Activated gamma-delta T cell treated with Interleukin-2 at 50 U/mL for 16 hours (primary cell): ENCODE measurements around the gene GPR89B.
"Not testable (repeated sequence)": the region's sequence is repeated elsewhere in the genome, so short reads cannot be mapped to it uniquely, and the experiment has no call there.

ENCODE experiments used
- DNase-seq: peaks from one replicate; pipeline ENCODE4 v3.0.0-alpha.2; 2020

The GPR89B gene

DNA sequence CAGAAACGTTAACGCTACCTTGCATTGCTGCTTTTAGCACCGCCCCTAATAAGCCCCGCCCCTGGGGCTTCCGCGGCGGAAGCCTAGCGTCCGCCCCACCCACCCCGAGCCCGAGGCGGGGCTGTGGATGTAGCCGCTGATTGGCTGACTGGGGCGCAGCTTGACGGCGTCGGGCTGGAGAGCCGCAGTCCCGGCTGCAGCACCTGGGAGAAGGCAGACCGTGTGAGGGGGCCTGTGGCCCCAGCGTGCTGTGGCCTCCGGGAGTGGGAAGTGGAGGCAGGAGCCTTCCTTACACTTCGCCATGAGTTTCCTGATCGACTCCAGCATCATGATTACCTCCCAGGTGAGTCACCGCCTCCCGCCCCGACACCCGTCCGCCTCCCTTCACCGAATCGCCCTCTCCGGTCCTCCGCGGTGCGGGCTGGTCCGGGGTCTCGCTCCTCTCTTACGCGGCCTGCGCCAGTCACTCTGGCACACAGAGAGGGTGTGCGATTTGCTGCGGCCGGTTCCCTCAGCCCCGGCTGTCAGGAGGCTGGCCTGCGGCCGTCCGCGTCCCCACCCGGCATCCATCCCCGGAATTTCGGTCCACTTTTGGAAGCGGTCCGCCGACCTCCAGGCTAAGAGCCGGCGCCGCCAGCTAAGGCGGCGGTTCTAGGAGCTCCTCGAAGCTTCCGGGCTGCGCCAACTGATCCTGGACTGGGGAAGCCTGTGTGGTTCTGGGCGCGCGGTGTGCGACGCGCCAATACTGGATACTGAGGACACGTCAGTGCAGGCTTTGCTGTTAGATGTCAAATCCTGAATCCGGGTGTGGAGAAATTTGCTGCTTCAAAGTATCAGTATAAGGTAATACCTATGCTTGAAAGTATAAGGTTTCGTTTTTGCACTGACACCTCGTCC lies at the start of gene GPR89B:
Gene GPR89B (plus strand): TSS at position 185 of the 897 bp plus-strand sequence. CDS start 117 bp downstream, at position 302.
- peak; percentile 94 for DNase-seq

DNA sequence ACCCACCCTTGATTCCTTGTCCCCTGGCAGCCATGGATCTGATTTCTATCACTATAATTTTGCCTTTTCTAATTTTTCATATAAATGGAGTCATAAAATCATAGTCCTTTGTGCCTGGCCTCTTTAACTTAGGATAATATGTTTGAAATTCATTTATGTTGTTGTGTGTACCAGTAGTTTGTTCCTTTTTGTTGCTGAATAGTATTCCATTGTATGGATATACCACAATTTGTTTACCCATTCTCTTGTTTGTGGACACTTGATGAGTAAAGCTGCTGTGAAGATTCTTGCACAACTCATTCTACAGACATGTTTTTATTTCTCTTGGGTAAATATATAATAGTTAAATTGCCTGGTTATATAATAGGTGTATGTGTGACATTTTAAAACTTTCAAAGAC lies 48.3 kb upstream of the GPR89B start:
- DNase-seq: no peak

DNA sequence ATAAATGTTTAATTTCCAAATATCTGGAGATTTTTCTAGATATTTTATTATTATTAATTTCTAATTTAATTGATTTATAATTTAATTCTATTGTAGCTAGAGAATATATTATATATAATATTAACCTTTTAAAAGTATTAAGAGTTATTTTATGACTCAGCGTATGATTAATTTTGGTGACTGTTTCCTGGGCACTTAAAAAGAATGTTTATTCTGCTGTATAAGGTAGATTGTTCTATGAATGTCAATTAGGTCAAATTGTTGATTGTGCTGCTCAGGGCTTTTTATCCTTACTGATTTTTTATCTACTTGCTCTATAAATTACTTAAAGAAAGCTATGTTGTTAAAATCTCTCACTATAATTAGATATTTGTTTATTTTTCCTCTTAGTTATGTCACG lies 45.7 kb upstream of the GPR89B start:
- DNase-seq: no peak

DNA sequence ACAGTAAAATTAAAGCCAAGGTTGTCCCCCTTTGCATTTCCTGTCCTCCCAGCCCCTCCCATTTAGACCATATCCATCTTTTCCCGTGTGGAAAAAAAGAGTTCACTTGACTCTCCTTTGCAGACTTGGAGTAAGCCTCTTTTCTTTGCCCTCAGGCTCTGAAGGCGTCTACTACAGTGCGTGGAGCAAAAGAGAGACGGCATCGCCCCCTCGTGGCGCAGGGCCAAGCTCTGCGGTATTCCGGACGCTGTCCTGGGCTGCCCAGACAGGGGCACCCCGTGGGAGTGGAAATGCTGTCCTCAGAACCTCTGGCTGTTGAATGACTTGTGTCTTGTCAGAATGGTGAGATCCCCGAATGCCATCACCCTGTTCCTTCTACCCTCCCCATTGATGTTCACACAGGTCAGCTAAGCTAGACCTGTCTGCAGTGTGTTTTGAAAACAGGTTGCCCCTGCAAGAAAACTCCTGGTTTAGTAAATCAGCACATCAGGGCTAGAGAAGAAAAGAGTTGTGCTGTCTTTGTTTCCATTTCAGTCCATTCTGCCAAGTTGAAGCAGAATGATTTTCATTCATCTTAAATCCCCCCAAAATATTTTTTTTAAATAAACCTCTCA lies 37.9 kb upstream of the GPR89B start:
- peak; percentile 42 for DNase-seq

DNA sequence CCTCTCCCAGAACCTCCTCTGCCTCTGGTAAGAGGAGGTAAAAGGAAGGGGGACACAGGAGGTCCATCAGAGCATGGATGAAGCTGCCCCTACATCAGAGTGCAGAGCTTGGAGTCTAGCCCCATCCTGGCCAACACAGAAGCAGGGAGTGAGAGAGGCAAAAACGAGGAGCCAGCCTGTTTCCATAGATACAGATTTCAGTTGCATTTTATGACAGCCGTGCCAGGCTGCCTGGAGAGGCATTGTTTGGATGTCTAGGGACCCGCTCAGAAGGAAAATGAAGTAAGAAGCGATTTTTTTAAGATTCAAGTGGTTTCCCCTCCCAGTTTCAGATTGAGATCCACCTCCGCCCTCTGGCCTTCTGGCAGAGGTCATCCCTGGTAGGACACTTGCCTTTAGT lies 37.1 kb upstream of the GPR89B start:
- DNase-seq: no peak

DNA sequence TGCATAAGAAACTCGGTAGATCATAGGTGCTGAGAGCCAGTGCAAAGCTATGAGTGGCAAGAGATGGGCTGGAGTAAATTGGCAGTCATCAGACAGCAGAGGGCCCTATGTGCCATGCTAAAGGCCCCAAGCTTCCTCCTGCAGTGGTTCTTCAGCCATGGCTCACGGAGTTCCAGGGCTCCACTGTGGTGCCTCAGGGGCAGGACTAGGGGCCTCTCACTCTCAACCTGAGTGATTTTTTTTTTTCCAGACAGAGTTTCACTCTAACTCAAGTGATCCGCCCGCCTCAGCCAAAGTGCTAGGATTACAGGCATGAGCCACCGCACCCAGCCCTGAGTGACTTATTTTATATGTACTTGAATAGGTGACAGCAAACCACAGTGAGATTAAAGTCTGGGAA lies 36.0 kb upstream of the GPR89B start:
- DNase-seq: no peak

GRCh38 chr1:147892731-147893214 lies 35.4 kb upstream of the GPR89B start:
- peak; percentile 30 for DNase-seq

DNA sequence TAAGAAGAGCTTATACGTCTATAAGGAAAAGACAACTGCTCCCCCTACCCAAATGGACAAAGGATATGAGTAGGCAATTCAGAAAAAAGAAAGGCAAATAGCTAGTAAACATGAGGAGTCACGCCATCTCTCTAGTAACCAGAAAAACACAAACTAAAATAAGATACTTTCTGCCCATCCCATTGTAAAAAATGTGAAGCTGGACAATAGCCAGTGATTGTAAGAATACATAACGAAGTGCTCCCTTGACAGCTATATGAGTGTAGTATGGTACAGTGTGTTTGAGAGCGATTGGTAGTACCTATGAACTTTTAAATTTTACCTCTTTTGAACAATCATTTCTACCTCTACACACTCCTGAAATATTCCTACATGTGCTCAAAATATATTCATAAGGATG lies 33.1 kb upstream of the GPR89B start:
- no peak for DNase-seq

- no peak for DNase-seq
Observed at GRCh38 chr1:147897029-147897752, 31.0 kb upstream of the GPR89B start.

DNA sequence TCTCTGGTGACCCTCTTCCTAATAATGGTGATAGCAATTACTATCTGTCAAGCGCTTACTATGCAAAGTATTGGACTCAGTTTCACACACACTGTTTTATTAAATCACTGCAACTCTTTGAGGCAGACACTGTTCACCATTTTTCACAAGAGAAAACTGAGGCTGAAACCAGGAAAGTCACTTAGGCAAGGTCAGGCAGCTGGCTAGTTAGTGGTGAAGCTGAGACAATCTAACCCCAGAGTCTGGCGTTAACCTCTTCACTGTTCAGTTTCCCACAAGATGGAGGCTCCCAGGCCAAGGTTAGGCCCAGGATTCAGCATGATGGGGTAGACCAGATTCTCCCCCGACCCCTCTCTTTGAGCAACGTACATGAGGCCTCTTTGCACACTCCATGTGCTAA lies 30.4 kb upstream of the GPR89B start:
- DNase-seq: no peak

GRCh38 chr1:147902253-147902845 lies 25.9 kb upstream of the GPR89B start, which contains the start of gene GJA8:
Gene GJA8, plus strand, starts transcription at chr1:147902795. Its CDS starts 5,161 bp downstream, at chr1:147907956.
- no peak for DNase-seq

DNA sequence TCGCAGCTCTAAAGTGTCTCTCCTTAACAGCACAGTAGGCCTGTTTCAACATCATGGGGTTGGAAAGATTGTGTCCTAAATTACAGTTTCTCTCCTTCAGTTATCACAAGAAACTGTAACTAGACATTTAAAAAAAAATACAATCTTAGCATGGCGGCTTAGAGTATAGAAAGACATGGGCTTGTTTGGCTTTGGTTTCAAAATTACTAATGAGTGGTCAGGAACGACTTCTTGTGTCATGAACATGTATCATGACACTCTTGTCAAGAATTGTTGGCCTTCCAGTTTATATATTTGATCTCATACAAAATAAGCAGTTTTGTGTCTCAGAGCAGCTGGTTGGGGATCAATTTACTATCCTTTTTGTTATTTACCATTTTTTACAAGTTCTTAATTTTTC lies 23.5 kb upstream of the GPR89B start:
- no peak for DNase-seq

- DNase-seq: no peak
Observed at GRCh38 chr1:147907786-147908509, 20.3 kb upstream of the GPR89B start.

DNA sequence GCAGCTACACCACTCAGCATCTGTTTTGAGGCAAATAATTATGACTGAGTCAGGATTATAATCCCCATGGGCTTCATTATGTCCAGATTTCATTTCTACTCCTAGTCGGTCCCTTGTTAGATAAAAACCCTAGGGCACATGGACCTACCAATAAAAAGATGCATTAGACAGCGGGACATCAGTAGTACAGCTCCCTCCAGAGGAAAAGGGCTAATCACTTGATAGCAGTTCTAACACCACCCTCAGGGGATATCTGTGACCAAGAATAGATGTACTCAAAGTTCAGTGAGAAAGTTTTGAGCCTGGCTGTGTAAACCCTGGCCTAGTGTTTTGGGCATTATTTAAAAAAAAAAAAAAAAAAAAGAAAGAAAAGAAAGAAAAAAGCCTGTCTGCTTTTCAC lies 15.7 kb upstream of the GPR89B start:
- no peak for DNase-seq

DNA sequence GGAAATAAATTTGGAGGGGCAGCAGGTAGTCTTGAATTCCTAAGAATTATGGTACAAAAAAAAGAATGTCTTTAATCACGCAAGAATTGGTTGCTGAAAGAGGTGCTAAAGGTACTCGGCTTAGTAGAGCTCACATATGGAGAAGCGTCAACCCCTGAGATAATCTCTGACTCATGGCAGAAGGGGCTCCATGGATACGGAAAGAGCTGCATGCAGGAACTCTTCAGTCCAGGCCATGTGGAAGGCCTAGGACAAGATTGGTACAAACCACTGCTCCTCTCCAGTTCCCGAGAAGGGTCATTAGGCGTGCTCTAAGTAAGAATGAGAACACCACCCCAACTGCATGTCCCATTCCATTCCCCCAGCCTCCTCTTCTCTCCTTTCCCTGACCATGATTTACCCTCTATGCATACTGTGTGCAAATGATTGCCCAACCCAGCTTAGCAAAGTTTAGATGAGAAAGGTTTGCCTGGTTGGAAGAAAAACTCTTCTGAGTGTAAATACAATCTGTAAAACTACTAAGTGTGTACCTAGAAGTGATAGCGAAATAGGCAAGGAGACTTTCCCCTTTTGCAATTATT lies 14.8 kb upstream of the GPR89B start:
- no peak for DNase-seq

- no peak for DNase-seq
Observed at GRCh38 chr1:147919896-147920295, 8.3 kb upstream of the GPR89B start.

DNA sequence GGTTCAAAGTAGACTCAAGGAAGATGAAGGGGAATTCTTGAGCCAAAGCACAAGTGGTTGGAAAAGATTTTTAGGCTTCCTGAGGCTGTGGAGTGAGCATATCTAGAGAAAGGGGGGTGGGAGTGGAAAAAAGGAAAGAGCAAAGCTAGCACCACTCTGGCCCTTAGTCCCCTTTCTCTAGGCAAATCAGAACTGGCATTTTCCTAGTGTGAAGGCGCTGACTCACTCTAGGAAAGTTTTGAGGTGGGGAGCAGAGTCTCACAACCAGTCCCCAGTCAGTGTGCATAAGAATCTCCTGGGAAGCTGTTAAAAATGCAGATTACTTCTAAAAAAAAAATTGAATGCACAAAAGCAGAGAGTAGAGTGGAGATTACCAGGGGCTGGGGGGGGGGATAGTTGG lies 3.4 kb upstream of the GPR89B start:
- DNase-seq: no peak

GRCh38 chr1:147927215-147927614 lies 1.0 kb upstream of the GPR89B start:
- not testable (repeated sequence) for DNase-seq

DNA sequence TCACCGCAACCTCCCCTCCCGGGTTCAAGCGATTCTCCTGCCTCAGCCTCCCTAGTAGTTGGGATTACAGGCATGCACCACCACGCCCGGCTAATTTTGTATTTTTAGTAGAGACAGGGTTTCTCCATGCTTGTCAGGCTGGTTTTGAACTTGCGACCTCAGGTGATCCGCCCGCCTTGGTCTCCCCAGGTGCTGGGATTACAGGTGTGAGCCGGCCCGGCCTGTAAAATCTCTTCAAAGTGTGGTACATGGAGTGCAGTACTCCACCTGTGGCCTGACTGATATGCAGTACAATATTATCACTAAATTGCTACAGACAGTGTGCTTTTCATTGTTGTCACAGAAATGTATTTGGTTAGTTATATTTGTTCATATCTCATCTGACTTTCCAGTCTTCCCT lies 531 bp upstream of the GPR89B start:
- DNase-seq: not testable (repeated sequence)

DNA sequence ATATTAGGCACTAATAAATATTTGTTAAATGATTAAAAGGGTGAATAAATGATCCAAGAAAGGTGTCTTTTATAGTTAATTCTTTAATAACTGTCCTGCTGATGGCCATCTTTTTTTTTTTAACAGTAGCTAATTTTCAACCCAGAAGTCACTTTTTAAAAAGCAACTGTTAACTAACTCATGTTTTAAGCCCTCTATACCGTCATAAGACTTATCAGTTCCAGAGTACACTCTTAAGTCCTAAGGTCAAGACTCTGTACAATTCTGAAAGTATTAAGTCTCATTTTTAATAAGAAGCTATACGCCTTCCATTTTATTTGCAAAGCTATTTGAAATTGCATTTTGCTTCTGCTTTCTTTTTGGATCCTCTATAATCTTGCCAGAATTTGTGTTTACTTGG lies 2.9 kb downstream of the GPR89B start:
- not testable (repeated sequence) for DNase-seq

GRCh38 chr1:147935296-147935695 lies 7.1 kb downstream of the GPR89B start:
- DNase-seq: not testable (repeated sequence)

DNA sequence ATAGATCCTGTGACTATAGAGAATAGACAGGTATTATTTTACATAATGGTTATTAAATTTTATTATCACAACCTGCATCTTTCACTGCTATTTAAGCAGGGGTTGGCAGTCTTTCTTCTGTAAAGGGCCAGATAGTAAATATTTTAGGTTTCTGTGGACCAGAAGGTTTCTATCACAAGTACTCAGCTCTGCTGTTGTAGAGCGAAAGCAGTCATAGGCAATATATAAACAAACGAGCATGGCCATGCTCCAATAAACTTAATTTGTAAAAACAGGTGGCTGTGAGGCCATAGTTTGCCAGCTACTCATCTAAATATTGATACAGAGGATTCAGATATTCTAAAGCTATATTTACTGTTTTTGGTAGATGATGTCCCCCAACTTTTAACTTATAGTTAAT lies 12.2 kb downstream of the GPR89B start:
- DNase-seq: not testable (repeated sequence)
